Brain microvascular endothelial cell (primary cell): Measurements from ENCODE around the gene SLC22A1.
"Not testable (repeated sequence)": the region's sequence is repeated elsewhere in the genome, so short reads cannot be mapped to it uniquely, and the experiment has no call there.

Source experiments
- DNase-seq: peaks from one replicate; pipeline ENCODE4 v3.0.0-alpha.2; 2020
- H3K27ac ChIP-seq: fragments of 250-450 bp; sonication (Bioruptor Pico); 2 replicates; pipeline ENCODE4 v1.5.1; 2020; ENCODE audit warnings: mild to moderate bottlenecking, moderate library complexity
- H3K27me3 ChIP-seq: fragments of 250-450 bp; sonication (Bioruptor Pico); replicated peaks from 2 replicates; pipeline ENCODE4 v1.5.1; 2020; ENCODE audit warnings: mild to moderate bottlenecking
- H3K36me3 ChIP-seq: fragments of 250-450 bp; sonication (Bioruptor Pico); replicated peaks from 2 replicates; pipeline ENCODE4 v1.5.1; 2020; ENCODE audit warnings: mild to moderate bottlenecking
- H3K4me3 ChIP-seq: 2 replicates; pipeline ENCODE4 v1.5.1; 2011; ENCODE audit warnings: low read depth, mild to moderate bottlenecking, control low read depth, low read length, moderate library complexity
- CTCF ChIP-seq: IDR thresholded peaks from 2 replicates; pipeline ENCODE4 v1.5.1; 2011; ENCODE audit warnings: low read depth, mild to moderate bottlenecking, moderate library complexity, low read length, control low read depth, inconsistent platforms; ENCODE audit errors: missing control alignments
- in situ Hi-C: cut with HindIII; loops from 2 replicates; pipeline ENCODE4 v1.10.0; 2017; ENCODE audit warnings: low sequenced_read_pairs, low pct_ligation_motif_present

Gene SLC22A1

DNA sequence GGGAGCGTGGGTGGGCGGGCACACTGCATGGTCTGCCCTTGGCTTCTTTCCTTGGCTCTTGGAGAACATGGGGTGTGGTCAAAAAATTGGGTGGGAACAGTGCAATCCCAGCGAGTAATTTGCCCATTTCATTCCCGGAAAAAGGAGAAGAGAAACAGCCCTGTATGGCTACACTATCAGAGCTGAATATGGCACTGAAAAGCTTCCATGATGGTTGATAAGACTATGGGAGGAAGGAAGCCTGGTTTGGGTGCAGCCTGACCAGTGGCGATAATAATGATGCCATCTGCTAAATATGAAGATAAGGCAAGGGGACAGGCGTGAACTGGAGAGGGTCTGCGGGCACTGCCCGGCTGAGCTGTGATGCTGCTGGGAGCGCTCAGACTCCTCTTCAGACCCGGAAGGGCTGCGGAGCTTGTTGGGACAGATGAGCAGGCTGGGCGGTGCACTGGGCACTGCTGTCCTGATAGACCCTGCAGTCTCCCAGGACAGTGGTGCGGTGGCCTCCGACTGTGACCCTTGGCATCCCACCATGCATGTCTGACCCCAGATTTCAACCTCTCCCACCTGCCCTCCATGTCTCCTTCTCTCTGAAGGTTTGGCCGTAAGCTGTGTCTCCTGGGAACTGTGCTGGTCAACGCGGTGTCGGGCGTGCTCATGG lies 10.2 kb downstream of the SLC22A1 start:
- Histone ChIP-seq H3K27me3 (no peaks in the 10 kb centered on the region), H3K36me3 (no peaks in the 10 kb centered on the region), H3K27ac (no peak overlapping the region), H3K4me3 (no peak overlapping the region)
- in situ Hi-C loops: no loop called here
- TF ChIP-seq CTCF: no peak
- DNase-seq: no peak

- Histone ChIP-seq H3K27ac (no peak overlapping the region), H3K36me3 (no peaks in the 10 kb centered on the region), H3K27me3 (no peaks in the 10 kb centered on the region), H3K4me3 (no peak overlapping the region)
- in situ Hi-C loops: no loop called here
- TF ChIP-seq CTCF: no peak
- DNase-seq: no peak
Observed at GRCh38 chr6:160132297-160132637, 10.7 kb downstream of the SLC22A1 start.

GRCh38 chr6:160132776-160133338 lies 11.2 kb downstream of the SLC22A1 start:
- DNase-seq: peak; percentile 25
- H3K36me3 ChIP-seq: no peaks in the 10 kb centered on the region
- H3K27ac ChIP-seq: no peak overlapping the region
- no peaks in the 10 kb centered on the region for H3K27me3 ChIP-seq
- H3K4me3 ChIP-seq: no peak overlapping the region
- TF ChIP-seq CTCF: no peak
- in situ Hi-C loops: no loop called here

- no peak for TF ChIP-seq CTCF
- Histone ChIP-seq H3K36me3 (no peaks in the 10 kb centered on the region), H3K4me3 (no peak overlapping the region), H3K27me3 (no peaks in the 10 kb centered on the region), H3K27ac (no peak overlapping the region)
- no peak for DNase-seq
- in situ Hi-C loops: no loop called here
Observed at GRCh38 chr6:160133441-160134336, 12.1 kb downstream of the SLC22A1 start.

- H3K27me3 ChIP-seq, H3K4me3 ChIP-seq, in situ Hi-C loops, H3K27ac ChIP-seq, H3K36me3 ChIP-seq, DNase-seq: not testable (repeated sequence)
Observed at GRCh38 chr6:160134337-160134751, 12.7 kb downstream of the SLC22A1 start.

DNA sequence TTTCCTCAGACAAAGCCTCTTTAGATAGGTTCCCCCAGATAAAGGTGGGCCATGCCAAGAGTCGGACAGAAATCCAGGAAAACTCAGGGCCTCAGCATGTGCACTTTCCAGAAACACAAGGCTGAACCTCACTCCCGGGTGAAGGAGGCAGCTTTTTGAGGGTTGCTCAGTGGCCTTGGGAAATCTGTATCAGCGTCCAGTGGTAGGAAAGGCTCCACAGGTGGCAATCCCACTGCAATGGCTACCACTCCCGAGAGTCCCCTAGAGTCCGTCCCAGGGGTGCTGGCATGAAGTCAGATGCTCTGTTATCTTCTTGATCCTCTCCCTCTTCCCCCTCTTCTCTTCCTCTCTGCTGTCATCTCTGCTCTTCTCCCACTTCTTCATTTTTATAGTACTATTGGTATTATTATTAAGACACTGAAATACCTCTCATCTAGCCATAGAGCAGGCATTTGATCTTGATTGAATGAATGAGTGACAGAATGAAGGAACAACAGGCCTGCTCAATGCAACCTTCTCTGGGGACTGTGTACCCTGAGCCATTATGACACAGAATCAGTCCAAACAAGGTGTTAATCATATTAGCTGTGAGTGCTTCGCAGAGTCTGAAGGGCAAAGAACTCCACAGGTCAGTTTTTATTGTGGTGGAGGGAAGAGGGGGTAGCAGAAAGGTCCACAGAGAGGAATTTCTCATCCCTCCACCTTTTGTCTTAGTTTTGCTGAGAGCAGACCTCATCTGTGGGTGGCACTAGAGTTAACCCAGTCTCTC lies 13.3 kb downstream of the SLC22A1 start:
- in situ Hi-C loops: no loop called here
- H3K36me3 ChIP-seq: no peaks in the 10 kb centered on the region
- no peak for TF ChIP-seq CTCF
- DNase-seq: no peak
- H3K4me3 ChIP-seq: no peak overlapping the region
- no peak overlapping the region for H3K27ac ChIP-seq
- no peaks in the 10 kb centered on the region for H3K27me3 ChIP-seq
